A204.1 (cell line): ENCODE data around the gene ALG8.

Experiments used
- FAIRE-seq: peaks from 2 replicates; lab custom pipeline; 2012; peaks lifted over from hg19 to GRCh38; lab: Jason Lieb, UNC

ALG8 gene

GRCh38 chr11:78158987-78159652 is 19.7 kb upstream of the ALG8 start:
- no peak for FAIRE-seq

- FAIRE-seq: no peak
Measured at GRCh38 chr11:78156127-78156844, 16.9 kb upstream of the ALG8 start.

- FAIRE-seq: no peak
Measured at GRCh38 chr11:78151804-78152203, 12.4 kb upstream of the ALG8 start.

- no peak for FAIRE-seq
Measured at GRCh38 chr11:78150754-78151153, 11.3 kb upstream of the ALG8 start.

GRCh38 chr11:78150346-78150745 is 10.9 kb upstream of the ALG8 start:
- no peak for FAIRE-seq

- FAIRE-seq: no peak
Measured at GRCh38 chr11:78149646-78150045, 10.2 kb upstream of the ALG8 start.

- FAIRE-seq: no peak
Measured at GRCh38 chr11:78147807-78148206, 8.4 kb upstream of the ALG8 start.

GRCh38 chr11:78145511-78146025 is 6.1 kb upstream of the ALG8 start:
- FAIRE-seq: no peak

- no peak for FAIRE-seq
Measured at GRCh38 chr11:78140392-78141077, 1.1 kb upstream of the ALG8 start.

- FAIRE-seq: no peak
Measured at GRCh38 chr11:78138694-78139421, 568 bp downstream of the ALG8 start.

GRCh38 chr11:78138291-78138690 is 1.1 kb downstream of the ALG8 start:
- FAIRE-seq: no peak

GRCh38 chr11:78132475-78132874 is 7.0 kb downstream of the ALG8 start:
- no peak for FAIRE-seq

GRCh38 chr11:78131956-78132355 is 7.5 kb downstream of the ALG8 start:
- FAIRE-seq: no peak

- FAIRE-seq: no peak
Measured at GRCh38 chr11:78127403-78127802, 12.0 kb downstream of the ALG8 start.

GRCh38 chr11:78112582-78113275 is 26.7 kb downstream of the ALG8 start:
- no peak for FAIRE-seq

- FAIRE-seq: no peak
Measured at GRCh38 chr11:78111298-78111697, 28.1 kb downstream of the ALG8 start.

GRCh38 chr11:78110830-78111229 is 28.6 kb downstream of the ALG8 start:
- no peak for FAIRE-seq

GRCh38 chr11:78110351-78110750 is 29.1 kb downstream of the ALG8 start:
- no peak for FAIRE-seq

GRCh38 chr11:78109081-78110015 is 30.1 kb downstream of the ALG8 start:
- FAIRE-seq: no peak

GRCh38 chr11:78100676-78101472 is 38.6 kb downstream of the ALG8 start:
- FAIRE-seq: no peak
